Mammary epithelial cell (primary cell): ENCODE measurements around the gene EPHA2.

Source experiments
- CTCF ChIP-seq, 2 donors: IDR thresholded peaks in 1 of 2; conservative IDR thresholded peaks in 1 of 2; 2 replicates each; pipeline ENCODE4 v1.5.1; 2011 to 2012; ENCODE audit warnings: inconsistent platforms in 2 of 2, low read length in 2 of 2, mild to moderate bottlenecking in 2 of 2, control low read depth in 1 of 2, low read depth in 1 of 2; ENCODE audit not compliant: insufficient read depth in 1 of 2; ENCODE audit errors: extremely low read depth in 1 of 2
- EZH2 ChIP-seq: IDR thresholded peaks from 2 replicates; pipeline ENCODE4 v1.6.1; 2012; ENCODE audit warnings: low read length, inconsistent platforms, borderline replicate concordance

GRCh38 chr1:16135501-16135900 lies 20.4 kb downstream of the EPHA2 start:
- TF ChIP-seq EZH2 (no peak), CTCF (conservative IDR thresholded peaks at IDR 0.05 in 1 of 2, IDR thresholded peaks at IDR 0.05 in 1 of 2; ENCODE audit: extremely low read depth in 1 of 2, insufficient read depth in 1 of 2, low read depth in 1 of 2, low read length in 2 of 2) (no peak)
